Measurements from ENCODE around the gene SLC25A47.
"Not testable (repeated sequence)": the region's sequence is repeated elsewhere in the genome, so short reads cannot be mapped to it uniquely, and the experiment has no call there.

The SLC25A47 gene

DNA sequence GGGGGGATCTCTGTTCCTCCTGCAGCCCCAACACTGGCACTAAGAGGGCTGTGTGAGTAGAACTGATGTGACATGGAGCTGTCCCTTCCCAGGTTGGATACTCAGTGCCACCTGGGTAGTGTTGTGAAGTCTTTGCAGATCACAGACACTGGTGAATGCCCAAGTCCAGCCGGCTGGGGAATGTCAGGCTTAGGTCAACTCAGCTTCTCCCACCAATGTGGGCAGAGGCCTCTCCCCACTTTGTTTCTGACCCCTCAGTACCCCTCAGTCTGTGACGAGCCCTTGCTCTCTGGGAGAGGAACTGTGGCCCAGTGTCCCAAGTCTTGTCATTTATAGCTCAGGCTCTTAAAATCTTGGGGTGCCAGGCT is 28.2 kb upstream of the SLC25A47 start:
- TF ChIP-seq, protein P1, sequence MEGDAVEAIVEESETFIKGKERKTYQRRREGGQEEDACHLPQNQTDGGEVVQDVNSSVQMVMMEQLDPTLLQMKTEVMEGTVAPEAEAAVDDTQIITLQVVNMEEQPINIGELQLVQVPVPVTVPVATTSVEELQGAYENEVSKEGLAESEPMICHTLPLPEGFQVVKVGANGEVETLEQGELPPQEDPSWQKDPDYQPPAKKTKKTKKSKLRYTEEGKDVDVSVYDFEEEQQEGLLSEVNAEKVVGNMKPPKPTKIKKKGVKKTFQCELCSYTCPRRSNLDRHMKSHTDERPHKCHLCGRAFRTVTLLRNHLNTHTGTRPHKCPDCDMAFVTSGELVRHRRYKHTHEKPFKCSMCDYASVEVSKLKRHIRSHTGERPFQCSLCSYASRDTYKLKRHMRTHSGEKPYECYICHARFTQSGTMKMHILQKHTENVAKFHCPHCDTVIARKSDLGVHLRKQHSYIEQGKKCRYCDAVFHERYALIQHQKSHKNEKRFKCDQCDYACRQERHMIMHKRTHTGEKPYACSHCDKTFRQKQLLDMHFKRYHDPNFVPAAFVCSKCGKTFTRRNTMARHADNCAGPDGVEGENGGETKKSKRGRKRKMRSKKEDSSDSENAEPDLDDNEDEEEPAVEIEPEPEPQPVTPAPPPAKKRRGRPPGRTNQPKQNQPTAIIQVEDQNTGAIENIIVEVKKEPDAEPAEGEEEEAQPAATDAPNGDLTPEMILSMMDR (IDR thresholded peaks at IDR 0.05; ENCODE audit: insufficient read depth, missing control alignments) = no peak
- DNase-seq (ENCODE audit: insufficient read length, low spot score) (no peak), FAIRE-seq (no peak)

DNA sequence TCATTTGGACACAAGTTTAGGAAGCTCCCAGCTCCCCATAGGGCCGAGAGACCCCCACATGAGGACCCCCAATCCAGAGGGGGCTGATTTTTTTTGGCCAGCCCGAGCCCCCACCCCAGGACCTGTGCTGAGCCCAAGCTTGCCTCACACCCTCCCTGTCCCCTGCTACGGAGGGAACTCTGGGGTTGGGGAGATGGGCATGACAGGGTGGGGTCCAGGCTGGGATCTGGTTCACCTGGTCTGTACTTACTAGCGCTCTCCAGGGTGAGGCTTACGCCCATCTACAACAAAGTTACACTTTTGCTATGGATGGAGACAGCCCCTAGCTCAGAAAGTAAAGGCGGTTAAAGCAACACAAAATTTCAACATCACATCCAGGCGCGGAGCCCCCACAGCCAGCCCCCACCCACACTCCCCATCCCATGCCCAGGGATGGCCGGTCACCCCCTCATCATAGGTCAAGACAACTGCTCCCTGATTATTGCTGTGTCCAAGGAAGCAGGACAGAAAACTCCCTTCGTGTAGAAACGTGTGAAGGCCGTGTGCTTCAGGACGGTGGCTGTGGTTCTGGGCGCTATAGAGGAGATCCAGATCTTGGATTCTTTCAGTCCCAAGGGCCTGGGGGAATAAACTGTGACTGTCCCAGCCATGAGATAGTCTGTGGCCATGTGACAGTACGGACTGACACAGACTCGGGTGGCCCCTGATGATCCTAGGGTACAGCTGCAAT is 27.6 kb upstream of the SLC25A47 start:
- FAIRE-seq (no peak), DNase-seq (ENCODE audit: insufficient read length, low spot score) (no peak)
- TF ChIP-seq, protein P1 (IDR thresholded peaks at IDR 0.05; ENCODE audit: insufficient read depth, missing control alignments) = no peak

DNA sequence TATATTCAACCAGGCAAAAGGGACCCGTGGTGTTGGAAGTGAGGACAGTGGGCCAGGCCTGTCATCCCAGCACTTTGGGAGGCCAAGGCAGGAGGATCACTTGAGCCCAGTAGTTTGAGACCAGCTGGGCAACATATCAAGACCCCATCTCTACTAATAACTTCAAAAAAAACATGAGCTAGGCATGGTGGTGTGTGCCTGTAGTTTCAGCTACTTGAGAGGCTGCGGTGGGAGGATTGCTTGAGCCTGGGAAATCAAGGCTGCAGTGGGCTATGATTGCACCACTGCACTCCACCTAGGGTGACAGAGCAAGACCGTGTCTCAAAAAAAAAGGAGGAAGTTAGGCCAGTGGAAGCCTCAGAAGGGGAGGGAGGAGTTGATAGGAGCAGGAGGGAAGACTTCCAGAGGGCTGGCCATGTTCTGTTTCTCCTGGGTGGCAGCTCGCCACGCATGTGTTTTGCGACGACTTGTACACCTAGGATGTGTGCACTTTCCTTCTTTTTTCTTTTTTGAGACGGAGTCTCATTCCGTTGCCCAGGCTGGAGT is 27.0 kb upstream of the SLC25A47 start:
- TF ChIP-seq, protein P1 (IDR thresholded peaks at IDR 0.05; ENCODE audit: insufficient read depth, missing control alignments) = no peak
- no peak for FAIRE-seq
- no peak for DNase-seq (ENCODE audit: insufficient read length, low spot score)

DNA sequence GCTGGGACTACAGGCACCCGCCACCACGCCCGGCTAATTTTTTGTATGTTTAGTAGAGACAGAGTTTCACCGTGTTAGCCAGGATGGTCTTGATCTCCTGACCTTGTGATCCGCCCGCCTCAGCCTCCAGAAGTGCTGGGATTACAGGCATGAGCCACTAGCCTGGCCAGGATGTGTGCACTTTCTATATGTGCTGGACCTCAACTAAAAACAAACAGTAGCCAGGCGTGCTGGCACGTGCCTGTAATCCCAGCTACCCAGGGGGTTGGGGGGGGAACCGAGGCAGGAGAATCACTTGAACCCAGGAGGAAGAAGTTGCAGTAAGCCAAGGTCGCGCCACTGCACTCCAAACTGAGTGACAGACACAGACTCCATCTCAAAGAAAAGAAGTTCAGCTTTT is 26.4 kb upstream of the SLC25A47 start:
- DNase-seq (ENCODE audit: insufficient read length, low spot score); FAIRE-seq: not testable (repeated sequence)

DNA sequence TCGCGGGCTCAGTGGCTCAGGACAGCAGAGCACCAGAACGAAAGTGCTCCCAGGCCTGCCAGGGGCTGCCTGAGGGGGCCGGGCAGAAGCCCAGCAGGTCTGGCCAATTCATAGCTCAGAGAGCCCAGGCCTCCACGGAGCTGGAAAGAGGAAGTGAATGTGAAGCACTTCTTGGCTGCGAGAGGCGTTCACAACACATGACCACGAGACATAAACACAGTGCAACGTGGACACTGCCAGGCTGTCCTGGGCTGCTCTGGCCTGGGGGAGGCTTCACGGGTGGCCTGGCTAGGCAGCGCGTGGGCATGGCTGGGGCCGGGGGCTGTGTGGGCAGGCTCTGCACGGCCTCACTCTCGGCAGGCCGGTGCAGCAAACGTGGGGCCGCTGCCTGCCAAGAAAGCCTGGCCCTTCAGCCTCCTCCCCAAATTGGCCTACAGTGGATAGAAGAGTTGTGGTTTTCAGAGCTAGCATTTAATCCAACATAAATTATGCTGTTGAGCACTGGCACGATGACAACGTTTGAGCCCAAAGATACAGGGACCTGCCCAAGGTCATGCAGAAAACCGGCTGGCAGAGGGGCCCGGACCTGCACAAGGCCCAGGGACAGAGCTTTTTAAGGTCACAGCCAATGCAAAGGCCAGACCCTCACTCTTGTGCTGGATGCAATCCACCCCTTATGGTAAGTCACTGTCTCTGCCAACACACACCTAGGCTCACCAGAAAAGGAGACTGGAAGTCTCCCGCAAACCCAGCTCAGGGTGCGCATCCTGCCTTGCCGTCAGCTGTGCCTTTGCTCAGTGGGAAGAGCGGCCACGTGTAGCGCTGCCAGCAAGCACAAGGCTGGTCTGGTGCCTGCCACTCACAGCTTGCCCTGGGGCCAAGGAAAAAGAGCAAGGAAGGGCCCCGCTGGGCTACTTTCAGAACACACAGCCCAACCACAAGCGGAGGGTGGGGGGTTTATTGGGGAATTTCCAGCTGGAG is 25.5 kb upstream of the SLC25A47 start:
- FAIRE-seq (no peak), DNase-seq (ENCODE audit: insufficient read length, low spot score) (no peak)
- TF ChIP-seq, protein P1 (IDR thresholded peaks at IDR 0.05; ENCODE audit: insufficient read depth, missing control alignments) = no peak

DNA sequence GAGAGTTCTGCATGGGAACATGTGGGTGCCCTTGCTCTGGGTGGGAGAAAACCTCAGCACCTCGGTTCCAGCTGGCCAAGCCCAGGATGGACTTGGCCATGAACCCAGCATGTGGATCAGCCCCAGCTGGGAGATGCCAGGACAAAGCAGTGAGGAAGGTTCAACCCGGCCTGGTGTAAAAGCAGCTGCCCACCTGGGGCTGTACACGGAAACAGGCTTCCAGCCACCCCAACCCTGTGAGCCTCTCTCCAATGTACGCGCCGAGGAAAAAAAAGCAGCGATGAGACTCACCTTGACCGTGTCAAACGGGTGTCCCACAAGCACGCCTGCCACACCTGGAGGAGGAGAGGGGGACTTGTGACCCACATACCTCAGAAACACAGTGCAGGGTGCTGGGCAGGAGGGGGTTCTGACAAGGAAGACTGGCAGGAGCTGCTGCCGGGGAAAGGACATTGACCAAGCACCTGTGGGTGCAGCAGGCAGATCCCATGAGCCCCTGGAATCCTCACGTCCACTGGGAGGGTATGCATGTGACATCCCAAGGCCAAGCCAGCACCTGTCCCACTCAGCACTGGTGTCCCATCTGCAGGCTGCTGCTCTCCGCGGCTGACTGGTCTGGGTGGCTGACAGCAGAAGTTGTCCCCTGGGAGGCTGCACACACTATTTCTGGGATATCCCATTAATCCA is 24.4 kb upstream of the SLC25A47 start:
- FAIRE-seq (no peak), DNase-seq (ENCODE audit: insufficient read length, low spot score) (no peak)
- TF ChIP-seq, protein P1 (IDR thresholded peaks at IDR 0.05; ENCODE audit: insufficient read depth, missing control alignments) = no peak

DNA sequence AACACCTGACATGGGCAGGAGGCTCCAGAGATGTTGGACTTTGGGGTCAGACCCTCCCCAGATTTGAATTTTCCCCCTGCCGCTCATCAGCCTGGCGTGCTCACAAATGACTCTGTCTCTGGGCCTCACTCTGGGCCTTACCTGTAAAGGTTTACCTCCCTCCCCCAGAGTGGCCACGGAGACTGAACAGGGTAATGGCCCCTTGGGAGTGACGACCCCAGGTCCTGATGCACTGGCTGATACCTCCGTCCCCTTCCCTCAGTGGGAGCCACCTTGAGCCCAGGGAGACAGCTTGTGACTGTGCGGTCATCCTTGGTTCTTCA is 23.9 kb upstream of the SLC25A47 start:
- TF ChIP-seq, protein P1 (IDR thresholded peaks at IDR 0.05; ENCODE audit: insufficient read depth, missing control alignments) = no peak
- no peak for DNase-seq (ENCODE audit: insufficient read length, low spot score)
- FAIRE-seq = no peak
